Middle frontal gyrus (tissue), 1 donor: ENCODE measurements around the gene ITGB6.
"Not testable (repeated sequence)": the region's sequence is repeated elsewhere in the genome, so short reads cannot be mapped to it uniquely, and the experiment has no call there.

Source experiments
- DNase-seq: peaks from one replicate; pipeline ENCODE4 v3.0.0-alpha.2; 2015; ENCODE audit warnings: low spot score; ENCODE audit errors: extremely low spot score

The ITGB6 gene

DNA sequence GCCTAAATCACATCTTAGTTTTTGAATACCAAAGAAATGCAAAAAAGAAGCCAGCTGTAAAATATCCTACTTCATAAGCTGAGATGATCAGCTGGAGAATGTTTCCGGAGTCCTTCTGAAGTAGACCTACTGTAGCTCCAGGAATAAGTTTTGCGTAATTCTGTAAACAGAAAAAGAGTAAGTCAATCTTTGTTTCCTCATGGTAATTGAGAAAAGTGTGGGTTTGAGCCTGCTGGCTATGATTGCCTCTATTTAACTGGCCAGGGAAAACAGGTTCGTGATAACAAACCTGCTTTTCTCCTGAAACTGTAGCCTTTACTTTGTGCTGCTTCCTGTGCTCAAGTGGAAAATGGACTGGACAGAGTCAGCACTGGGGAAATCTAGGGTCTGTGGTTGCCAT, 58.2 kb downstream of the ITGB6 start:
- DNase-seq, result no peak

DNA sequence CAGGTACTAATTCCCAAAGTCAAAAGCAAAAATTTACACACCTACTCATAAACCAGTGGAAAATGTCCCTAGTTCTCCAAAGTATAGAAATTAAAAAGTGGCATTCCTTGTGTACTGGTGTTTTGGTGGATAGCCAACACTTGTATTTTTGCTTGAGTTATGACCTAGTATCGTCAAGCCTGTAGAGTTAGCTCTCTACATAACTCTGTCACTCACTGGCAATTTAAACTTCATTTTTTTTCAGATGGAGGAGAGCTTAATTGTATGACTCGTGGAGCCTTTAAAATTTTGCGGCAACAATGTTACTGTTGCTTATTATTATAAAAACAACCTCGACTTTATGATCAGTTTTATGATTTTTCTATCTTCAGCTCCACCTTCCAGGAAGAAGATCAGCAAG, 58.7 kb downstream of the ITGB6 start:
- DNase-seq, result no peak

DNA sequence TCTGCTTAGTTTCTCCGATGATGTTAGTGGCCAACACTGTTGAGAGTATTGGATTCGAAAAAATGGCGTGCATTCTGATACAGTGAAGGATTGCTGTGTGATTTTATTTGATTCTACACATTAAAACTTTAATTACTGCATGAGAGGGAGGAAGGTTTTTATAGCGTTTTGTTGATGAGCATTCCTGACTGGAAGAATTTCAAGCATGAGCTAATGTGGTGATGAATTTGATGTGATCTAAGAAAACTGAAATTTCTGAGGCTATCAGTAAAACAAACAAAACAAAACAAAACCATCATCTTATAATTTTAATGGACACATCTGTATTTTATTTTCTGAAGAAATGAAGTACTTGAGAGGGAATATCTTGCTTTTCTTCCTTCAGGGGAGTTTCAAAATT, 59.6 kb downstream of the ITGB6 start:
- no peak for DNase-seq

DNA sequence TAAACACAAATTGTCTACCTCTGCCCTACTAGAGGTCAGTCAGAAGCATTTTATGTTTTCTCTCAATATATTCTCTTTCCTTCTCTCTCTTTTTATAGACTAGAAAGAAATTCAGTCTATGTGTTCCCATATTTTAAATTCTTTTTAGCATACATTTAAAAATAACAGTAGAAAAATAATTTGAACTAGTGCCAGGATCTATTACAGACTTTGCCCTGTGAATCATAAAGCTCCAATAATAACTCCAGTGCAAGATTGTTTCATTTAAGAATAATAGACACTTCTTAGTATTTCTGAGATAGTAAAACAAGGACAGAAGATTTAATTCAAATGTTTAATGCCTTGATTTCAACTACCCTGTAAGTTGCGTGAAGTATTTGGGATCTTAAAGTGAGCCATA, 60.1 kb downstream of the ITGB6 start:
- DNase-seq, result no peak

DNA sequence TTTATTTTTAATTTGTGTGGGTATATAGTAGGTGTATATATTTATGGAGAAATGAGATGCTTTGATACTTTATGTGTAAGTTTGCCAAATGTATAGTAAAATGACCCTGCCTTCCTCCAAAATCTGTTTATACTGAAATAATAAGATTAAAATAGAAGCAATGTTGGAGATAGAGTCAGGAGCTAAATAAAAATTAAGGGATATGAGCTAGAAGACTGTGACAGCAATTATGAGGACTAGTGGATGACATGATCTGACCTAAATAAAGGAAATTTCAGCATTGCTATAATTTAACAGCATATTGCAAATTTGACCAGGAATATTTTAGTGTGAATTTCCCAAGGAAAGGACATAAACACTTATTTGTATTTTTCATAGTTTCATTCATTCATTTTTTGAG, 60.7 kb downstream of the ITGB6 start:
- no peak for DNase-seq

DNA sequence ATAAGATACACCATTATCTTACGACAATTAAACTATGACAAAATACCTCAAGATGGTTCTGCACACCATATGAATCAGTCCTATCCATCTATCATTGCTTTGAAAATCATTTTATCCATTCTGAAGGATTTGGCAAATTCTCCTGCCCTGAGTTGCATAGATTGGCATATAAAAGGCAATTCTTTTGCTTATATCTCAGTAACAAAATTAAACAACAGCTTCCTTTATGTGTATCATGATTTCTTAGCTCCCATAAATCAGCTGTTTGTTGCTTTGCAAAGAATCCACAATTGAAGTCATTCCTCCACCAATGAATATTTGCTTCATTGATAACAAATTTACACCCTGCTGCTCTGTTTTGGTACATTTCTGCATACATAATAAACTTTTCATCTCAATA, 61.7 kb downstream of the ITGB6 start:
- no peak for DNase-seq

DNA sequence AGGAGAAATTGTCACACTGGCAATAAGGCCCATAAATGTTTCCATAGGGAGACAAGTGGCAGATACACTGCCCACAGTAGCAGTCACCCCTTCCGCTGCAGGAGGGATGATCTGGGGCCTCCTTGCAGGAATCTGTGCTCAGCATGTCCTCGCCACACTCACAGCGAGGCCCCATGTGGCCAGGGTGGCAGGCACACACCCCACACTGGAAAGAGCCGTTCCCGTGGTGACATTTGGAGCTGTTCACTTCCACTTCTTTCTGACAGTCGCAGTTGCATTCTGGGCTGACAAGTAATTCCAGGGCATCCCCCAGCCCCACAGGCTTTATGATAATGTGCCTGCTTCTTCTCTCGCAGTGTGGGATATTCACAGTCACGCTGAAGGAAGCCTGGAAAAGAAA, 62.6 kb downstream of the ITGB6 start:
- no peak for DNase-seq

DNA sequence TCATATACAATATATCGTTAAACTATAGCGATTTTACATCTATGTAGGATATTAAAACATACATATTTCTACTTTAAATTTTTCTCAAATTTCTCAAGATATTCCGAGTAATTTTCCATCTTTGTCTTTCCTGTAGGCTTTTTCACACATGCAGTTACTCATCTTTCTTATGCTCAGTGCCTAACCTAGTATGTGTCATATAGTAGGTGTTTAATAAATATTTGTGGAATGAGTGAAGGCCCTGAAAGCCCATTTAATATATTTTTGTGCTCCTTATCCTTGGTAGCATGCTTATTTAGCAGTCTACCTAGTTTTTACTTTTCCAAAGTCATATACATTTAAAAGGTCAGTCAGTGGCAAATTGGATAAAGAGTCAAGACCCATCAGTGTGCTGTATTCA, 67.3 kb downstream of the ITGB6 start:
- DNase-seq, result no peak

DNA sequence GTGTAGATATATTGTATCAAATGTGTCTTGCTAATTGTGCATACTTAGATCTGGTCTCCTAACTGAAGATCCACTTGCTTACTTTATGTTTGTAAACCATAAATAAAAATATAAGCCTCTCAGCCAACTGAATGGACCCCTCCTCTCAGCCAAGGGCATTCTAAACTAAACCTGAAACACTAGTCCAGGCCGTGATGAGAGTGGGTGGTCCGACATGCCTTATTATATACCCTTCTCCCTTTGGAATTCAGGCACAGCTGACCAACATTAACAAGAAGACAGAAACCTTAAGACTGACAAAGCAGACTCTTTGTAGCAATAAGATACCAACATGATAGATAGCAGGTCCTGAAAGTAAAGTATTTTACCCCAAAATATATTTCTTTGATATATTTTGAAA, 73.3 kb downstream of the ITGB6 start:
- no peak for DNase-seq

DNA sequence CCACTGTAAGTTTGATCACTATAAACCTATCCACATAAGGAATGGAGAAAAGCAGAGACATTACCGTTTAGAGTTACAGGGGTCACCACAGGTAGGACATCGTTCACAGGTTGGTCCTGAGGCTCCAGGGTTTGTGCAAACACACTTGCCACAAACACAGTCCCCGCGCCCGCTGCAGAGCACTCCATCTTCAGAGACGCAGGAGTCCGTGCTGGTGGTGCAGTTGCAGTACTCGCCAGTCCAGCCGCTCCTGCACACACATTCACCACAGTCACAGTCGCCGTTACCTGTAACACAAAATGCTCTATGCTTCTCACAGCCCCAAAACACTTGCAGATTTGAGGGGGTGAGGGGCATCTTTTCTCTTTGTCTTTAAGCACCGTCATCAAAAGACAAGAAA, 73.8 kb downstream of the ITGB6 start:
- DNase-seq, result no peak

DNA sequence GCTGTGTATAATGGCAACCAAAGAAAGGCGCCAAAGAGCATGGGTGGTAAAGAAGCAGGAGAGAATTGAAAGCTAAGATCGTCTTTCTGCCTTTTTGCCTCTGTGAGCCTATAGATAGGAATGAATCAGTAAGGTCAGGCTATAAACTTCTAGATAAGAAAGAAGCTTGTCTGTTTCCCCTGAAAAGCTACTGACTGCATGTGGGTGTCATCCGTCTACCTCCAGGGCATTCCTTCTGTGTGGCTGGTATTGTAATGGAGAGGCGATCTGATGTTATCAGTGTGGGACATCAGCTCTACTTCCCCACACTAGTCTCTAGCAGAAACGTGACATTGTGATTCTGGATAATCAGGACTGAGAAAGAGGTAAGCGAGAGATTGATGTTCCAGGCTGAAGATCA, 74.2 kb downstream of the ITGB6 start:
- DNase-seq, result no peak

DNA sequence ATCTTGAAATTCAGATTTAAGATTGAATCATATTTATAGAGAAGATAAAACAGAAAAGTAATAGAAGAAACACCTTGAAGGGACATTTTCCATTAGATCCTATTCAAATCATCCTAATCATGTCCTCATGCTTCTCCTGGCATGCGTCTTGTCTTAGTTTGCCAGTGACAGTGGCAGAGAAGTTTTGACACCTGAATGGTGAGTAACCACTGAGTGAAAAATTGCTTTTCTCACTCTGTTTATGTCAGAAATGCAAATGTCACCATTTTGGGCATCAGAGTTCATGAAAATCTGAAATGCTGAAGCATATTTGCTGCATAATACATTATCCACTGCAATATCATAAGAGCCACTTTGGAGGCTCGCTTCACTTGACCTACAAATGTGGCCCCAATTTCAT, 74.7 kb downstream of the ITGB6 start:
- DNase-seq, result no peak

DNA sequence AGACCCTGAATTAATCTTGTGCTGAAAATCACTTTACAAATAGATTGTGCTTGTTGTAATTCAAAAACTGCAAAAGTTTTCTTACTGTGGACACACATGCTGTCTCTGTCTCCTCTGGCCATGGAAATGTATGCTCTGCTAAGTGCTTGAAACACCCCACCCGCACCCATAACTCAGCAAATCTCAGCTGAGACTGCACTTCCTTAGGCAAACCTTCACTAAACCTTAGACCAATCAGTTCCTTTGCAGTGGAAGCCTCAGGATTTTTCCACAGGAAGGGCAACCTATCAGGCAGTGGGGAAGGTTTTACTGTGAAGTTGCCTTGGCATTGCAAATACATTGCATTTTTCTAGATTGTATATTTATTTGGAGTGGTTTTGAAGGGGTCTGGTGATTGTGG, 75.5 kb downstream of the ITGB6 start:
- no peak for DNase-seq

DNA sequence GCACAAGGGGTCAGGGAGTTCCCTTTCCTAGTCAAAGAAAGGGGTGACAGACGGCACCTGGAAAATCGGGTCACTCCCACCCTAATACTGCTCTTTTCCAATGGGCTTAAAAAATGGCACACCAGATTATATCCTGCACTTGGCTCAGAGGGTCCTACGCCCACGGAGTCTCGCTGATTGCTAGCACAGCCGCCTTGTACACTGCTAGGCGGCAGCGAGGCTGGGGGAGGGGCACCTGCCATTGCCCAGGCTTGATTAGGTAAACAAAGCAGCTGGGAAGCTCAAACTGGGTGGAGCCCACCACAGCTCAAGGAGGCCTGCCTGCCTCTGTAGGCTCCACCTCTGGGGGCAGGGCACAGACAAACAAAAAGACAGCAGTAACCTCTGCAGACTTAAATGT, 85.4 kb downstream of the ITGB6 start:
- not testable (repeated sequence) for DNase-seq

DNA sequence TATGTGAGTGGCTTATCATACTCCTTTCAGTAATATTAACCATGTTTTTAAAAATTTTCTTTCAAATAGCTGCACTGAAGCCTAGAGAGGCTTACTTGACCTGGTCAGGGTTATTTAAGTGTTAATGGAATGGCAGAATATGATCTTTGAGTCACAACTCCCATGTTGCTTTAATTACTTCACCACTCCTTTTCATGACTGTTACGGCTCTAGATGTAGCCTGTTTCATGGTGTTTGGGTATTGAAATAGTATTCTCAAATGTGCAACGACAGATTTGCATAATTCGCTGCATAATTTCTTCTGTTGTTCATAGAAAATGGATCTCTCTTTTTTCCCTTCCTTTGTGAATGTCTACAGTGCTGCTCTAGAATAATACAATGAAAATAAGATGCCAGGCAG, 86.1 kb downstream of the ITGB6 start:
- DNase-seq, result no peak

DNA sequence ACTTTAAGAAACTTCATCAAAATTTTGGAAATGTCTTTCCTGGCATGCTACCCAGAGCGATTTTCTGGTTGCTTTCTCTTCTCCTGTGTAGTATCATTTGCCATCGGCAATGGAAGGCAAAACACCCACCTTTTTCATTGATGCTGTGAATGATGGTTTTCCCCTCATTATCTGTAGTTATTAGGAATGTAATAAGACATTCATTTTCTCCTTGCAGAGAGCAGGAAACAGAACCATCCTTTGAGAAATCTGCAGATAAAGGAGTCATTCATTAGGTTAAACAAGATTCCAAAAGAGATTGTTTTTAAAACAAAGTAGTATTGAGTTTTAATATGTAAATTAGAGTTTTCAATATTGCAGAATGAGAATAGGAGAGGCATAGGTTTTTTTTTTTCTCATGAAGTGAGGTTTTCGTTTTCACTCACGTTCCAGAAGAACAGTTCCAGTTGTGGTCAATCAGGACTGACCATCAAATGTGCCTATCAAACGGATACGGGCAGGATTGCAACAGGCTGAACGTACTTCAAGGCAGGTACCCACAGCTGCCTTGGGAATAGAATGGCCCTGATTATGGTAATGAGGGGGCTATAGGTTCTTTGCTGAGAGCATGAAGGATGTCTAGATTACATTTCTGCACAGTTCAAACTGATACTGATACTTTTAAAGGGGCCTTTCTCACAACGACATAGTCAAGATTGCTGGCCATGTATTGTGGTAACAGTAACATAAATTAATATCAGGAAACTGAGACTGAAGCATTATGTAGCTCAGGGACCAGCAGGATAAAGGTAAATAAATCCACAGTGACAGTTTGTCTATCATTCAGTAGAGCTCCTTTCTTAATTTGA, 87.9 kb downstream of the ITGB6 start:
- no peak for DNase-seq

DNA sequence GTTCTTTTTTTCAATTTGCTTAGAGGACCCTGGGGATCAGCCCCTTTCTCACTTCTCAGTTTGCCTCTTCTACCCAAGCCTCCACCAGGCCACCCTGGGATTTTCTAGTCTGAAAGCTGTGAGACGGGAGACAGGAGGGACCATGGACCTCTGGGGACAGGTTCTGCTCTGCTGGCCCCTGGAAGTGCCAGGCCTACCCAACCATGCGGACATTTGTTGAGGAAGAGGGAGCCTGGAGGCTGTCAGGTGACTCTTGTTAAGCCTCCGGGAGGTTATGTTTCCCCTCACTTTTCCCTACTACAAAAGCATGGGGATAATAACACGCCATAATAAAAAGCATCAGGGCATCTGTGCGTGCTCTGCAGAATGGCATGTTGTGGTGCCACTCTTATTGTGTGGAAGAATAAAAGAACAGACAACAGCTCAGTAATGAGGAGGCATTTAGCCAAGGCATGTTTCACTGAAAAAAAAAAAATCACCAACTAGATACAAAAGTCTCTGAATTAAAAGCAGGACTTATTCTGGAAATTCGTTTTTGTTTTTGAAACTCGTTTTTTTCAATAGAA, 89.3 kb downstream of the ITGB6 start:
- DNase-seq, result no peak

DNA sequence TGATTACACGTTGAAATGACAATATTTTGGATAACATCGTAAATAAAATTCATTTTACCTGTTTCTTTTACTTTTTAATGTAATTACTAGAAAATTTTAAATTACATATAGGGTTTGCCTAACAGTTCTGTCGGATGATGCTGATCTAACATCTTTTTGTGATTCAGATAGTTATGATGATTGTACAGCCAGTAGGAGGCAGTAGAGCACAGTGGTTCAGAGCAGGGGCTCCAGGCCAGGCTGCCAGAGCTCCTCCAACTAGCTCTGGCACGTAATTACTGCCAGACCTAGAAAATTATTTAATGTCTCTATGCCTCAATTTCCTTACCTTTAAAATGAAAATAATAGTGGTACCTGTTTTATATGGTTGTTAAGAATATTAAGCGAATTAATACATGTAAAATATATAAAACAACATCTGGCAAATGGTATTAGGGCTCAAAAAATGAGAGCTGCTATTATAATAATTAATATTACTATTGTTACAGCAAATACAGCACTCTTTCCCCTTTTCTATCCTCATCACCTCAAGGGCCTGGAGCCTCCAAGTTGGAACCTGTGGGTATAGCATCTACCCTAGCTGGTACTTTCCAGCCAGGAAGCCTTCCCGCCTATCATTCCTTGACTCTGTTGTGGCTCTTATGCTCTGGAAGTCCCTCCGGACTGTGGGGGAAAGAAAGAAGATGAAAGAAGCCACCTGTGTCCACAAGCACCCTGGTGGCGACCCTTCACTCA, 90.0 kb downstream of the ITGB6 start:
- DNase-seq, result peak; percentile 58

DNA sequence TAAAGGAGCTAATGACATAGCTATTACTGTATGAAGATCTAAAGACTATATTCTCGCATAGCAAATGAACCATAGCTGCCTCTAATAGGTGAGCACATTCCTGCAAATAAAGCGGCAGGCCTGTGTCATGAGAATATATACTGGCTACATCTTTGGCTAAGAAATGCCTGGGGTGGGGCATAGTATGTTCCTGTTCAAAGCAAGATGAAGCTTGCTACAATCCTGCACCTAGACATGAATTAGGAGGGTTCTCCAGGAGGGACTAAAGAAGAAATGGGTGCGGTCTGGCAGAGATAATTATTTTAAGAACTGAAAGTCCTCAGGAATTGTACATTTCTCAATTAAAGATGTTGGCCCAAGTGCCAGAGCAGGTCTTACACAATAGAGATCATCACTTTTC, 90.8 kb downstream of the ITGB6 start:
- no peak for DNase-seq

DNA sequence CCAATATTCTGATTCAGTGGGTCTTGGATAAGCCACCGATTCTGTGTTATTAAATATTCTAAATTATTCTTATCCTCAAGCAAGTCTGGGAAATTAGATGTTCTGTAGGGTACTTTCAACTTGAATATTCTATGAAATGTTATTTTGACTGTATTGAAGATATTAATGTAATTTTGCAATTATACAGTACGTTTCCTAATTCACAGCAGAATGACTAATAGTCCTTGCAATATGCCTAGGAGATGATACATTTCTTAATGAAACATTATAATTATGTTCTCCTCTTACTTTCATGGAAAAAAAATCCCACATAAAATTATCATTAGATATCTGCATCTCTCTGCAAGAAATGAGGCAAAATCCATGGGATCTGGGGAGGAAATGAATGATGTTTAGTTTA, 91.4 kb downstream of the ITGB6 start:
- no peak for DNase-seq

DNA sequence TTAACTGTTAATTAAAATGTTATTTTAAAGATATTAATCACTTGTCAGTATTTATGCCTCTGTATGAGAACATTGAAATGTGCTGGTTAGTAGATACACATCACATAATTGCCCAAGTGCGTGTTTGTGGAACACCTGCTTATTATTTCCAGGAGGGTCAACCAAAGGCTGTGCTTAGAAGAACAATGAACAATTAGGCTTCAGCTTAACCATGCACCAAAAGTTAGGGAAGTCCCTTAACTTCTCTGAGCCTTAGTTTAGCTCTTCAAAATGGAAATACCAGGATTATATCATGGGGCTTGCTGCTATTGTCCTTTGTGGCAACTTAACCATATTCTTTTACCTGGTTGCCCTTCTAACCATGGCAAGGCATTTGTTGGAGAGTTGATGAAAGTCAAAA, 94.7 kb downstream of the ITGB6 start:
- DNase-seq, result no peak

DNA sequence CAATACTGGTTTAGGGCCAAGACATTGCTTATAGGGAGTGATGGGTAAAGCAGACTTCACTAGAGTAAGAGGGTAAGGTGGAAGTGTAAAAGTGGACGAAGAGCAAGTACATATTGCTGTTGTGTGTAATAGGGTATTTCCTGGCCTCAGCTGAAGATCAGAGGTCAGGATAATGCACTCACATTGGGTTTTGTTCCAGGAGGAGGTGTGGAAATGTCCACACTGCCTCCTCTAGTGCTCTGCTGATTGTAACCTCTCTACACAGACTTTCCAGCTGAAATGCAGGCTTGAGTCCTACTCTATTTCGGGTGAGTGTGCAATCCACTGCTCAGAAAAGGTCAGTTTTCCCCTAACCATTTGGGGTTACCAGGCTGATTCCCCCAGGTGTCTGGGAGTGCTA, 96.0 kb downstream of the ITGB6 start:
- DNase-seq, result no peak

DNA sequence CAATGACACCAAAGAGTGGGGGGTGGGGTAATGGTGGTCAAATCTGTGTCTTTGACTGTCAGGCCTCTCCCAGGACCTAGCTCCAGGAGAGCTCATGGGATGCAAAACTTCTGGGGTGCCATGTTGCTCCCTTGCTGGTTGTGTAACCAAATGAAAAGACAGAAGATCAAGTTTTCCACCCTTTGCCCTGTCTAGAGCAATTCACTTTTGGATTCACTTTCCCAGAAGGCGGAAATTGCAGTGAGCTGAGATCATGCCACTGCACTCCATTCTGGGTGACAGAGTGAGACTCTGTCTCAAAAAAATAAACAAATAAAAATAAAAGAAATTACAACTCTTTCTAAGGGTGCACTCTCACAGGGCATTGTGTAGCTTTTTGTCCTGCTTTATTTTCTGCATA, 102.7 kb downstream of the ITGB6 start:
- DNase-seq, result no peak
